Loucy (cell line): ENCODE results near the gene RHD.

Source experiments
- H2AFZ ChIP-seq: fragments of 200-600 bp; sonication (generic); 2 replicates; pipeline ENCODE4 v1.6.0; 2016; ENCODE audit warnings: antibody characterized with exemption, mild to moderate bottlenecking, low read length, moderate library complexity
- H3F3A ChIP-seq: fragments of 200-600 bp; 2 replicates; pipeline ENCODE4 v1.6.0; 2016; ENCODE audit warnings: antibody characterized with exemption, low read depth, mild to moderate bottlenecking
- H3K27me3 ChIP-seq: fragments of 200-600 bp; sonication (generic); 2 replicates; pipeline ENCODE4 v1.6.1; 2014; ENCODE audit warnings: low read length, mild to moderate bottlenecking; ENCODE audit not compliant: insufficient read depth, poor library complexity, severe bottlenecking
- H3K36me3 ChIP-seq: fragments of 200-600 bp; sonication (generic); 2 replicates; pipeline ENCODE4 v1.6.1; 2016; ENCODE audit warnings: low read length; ENCODE audit not compliant: insufficient read depth
- H3K4me1 ChIP-seq: fragments of 200-600 bp; sonication (generic); 2 replicates; pipeline ENCODE4 v1.5.1; 2014; ENCODE audit warnings: low read length, mild to moderate bottlenecking; ENCODE audit not compliant: insufficient read depth, poor library complexity, severe bottlenecking
- H3K4me2 ChIP-seq: fragments of 200-600 bp; sonication (generic); 2 replicates; pipeline ENCODE4 v1.6.0; 2014; ENCODE audit warnings: antibody characterized with exemption, low read length, low read depth, mild to moderate bottlenecking; ENCODE audit not compliant: poor library complexity, severe bottlenecking
- H3K4me3 ChIP-seq: fragments of 200-600 bp; sonication (generic); 2 replicates; pipeline ENCODE4 v1.5.1; 2014; ENCODE audit warnings: low read length, mild to moderate bottlenecking, mixed read lengths; ENCODE audit not compliant: poor library complexity, severe bottlenecking
- H3K79me2 ChIP-seq: fragments of 200-600 bp; sonication (generic); 2 replicates; pipeline ENCODE4 v1.6.1; 2014; ENCODE audit warnings: low read length; ENCODE audit not compliant: insufficient read depth
- H3K9ac ChIP-seq: fragments of 200-600 bp; sonication (generic); 2 replicates; pipeline ENCODE4 v1.6.0; 2014; ENCODE audit warnings: mild to moderate bottlenecking, low read depth, low read length, moderate library complexity; ENCODE audit not compliant: poor library complexity, severe bottlenecking
- H3K9me2 ChIP-seq: fragments of 200-600 bp; sonication (generic); replicated peaks from 2 replicates; pipeline ENCODE4 v1.6.1; 2016; ENCODE audit warnings: low read depth, low read length, mixed read lengths
- H3K9me3 ChIP-seq: fragments of 200-600 bp; sonication (generic); 2 replicates; pipeline ENCODE4 v1.6.1; 2014; ENCODE audit warnings: mild to moderate bottlenecking, antibody characterized with exemption, low read length, low read depth; ENCODE audit not compliant: insufficient read depth
- H4K20me1 ChIP-seq: fragments of 200-600 bp; sonication (generic); 2 replicates; pipeline ENCODE4 v1.6.0; 2014; ENCODE audit warnings: antibody characterized with exemption, low read length, mild to moderate bottlenecking; ENCODE audit not compliant: insufficient read depth, poor library complexity, severe bottlenecking
- CTCF ChIP-seq: fragments of 200-600 bp; sonication (generic); conservative IDR thresholded peaks from 2 replicates; pipeline ENCODE4 v1.5.1; 2014; ENCODE audit warnings: mild to moderate bottlenecking, antibody characterized with exemption, low read length
- EZH2phosphoT487 ChIP-seq: fragments of 200-600 bp; IDR thresholded peaks from 2 replicates; pipeline ENCODE4 v1.6.1; 2018; ENCODE audit warnings: antibody characterized with exemption, mild to moderate bottlenecking, moderate library complexity, borderline replicate concordance

RHD gene

DNA sequence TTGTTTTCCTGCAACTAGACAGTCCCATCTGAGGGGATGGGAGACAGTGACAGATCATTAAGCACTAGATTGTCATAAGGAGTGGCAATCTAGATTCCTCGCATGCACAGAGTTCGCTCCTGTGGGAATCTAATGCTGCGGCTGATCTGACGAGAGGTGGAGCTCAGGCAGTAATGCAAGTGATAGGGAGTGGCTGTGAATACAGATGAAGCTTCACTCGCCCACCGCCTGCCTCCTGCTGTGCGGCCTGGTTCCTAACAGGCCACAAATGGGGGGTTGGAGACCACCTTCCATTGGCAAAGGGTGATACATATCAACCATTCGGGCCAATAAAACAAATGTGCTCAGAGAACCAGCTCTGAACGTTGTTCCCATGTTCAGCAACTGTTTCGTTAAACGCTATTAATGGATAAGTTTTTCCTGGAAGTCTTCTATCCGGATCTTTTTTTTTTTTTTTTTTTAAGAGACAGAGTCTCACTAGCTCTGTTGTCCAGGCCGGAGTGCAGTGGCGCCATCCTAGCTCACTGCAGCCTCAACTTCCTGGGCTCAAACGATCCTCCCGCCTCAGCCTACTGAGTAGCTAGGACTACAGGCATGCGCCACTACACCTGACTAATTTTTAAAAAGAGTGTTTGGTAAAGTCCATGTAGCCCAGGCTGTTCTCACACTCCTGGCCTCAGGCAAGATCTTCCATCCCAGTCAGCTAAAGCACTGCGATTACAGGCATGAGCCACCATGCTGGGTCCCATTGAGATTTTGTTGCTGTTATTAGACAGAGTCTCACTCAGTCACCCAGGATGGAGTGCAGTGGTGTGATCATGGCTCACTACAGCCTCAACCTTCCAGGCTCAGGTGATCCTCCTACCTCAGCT is 16.4 kb upstream of the RHD start:
- Histone ChIP-seq H2AFZ (no peak overlapping the region), H3F3A (no peaks in the 10 kb centered on the region), H3K4me1 (no peaks in the 10 kb centered on the region), H3K27me3 (no peaks in the 10 kb centered on the region), H3K9me3 (no peaks in the 10 kb centered on the region), H3K36me3 (no peaks in the 10 kb centered on the region), H3K4me3 (no peak overlapping the region), H3K4me2 (no peak overlapping the region), H3K9me2 (no peaks in the 10 kb centered on the region), H3K79me2 (no peaks in the 10 kb centered on the region), H3K9ac (no peak overlapping the region), H4K20me1 (no peaks in the 10 kb centered on the region)
- TF ChIP-seq EZH2phosphoT487, result no peak
- TF ChIP-seq CTCF, result no peak

DNA sequence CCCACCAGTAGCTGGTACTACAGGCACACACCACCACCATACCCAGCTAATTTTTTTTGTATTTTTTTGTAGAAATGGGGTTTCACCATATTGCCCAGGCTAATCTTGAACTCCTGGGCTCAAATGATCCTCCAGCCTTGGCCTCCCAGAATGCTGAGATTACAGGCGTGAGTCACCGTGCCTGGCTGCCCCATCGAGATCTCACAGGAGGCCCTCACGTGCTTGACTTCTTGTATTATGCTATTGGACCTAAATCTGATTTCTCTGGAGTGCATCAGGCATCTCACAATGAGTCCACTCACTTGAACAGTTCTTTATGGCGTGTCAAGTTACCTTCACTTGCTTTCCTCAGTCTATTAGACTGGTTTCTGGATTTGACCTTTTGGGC is 15.7 kb upstream of the RHD start:
- H2AFZ ChIP-seq, result no peak overlapping the region
- H3K9me3 ChIP-seq, result no peaks in the 10 kb centered on the region
- H3K36me3 ChIP-seq, result no peaks in the 10 kb centered on the region
- no peaks in the 10 kb centered on the region for H3K4me1 ChIP-seq
- no peak for TF ChIP-seq EZH2phosphoT487
- TF ChIP-seq CTCF, result no peak
- no peaks in the 10 kb centered on the region for H3K27me3 ChIP-seq
- no peak overlapping the region for H3K4me2 ChIP-seq
- H3K79me2 ChIP-seq, result no peaks in the 10 kb centered on the region
- H4K20me1 ChIP-seq, result no peaks in the 10 kb centered on the region
- H3K4me3 ChIP-seq, result no peak overlapping the region
- H3F3A ChIP-seq, result no peaks in the 10 kb centered on the region
- no peak overlapping the region for H3K9ac ChIP-seq
- no peaks in the 10 kb centered on the region for H3K9me2 ChIP-seq

GRCh38 chr1:25257196-25257595 is 15.1 kb upstream of the RHD start:
- Histone ChIP-seq H2AFZ (no peak overlapping the region), H3K36me3 (no peaks in the 10 kb centered on the region), H3K9ac (no peak overlapping the region), H4K20me1 (no peaks in the 10 kb centered on the region), H3K4me1 (no peaks in the 10 kb centered on the region), H3K79me2 (no peaks in the 10 kb centered on the region), H3K9me2 (no peaks in the 10 kb centered on the region), H3K27me3 (no peaks in the 10 kb centered on the region), H3K4me3 (no peak overlapping the region), H3K9me3 (no peaks in the 10 kb centered on the region), H3K4me2 (no peak overlapping the region), H3F3A (no peaks in the 10 kb centered on the region)
- TF ChIP-seq EZH2phosphoT487 (no peak), CTCF (no peak)
